HG03354 (cell line): ENCODE measurements around the gene STK16.
"Not testable (repeated sequence)": the region's sequence is repeated elsewhere in the genome, so short reads cannot be mapped to it uniquely, and the experiment has no call there.

Experiments
- ATAC-seq: cut with Tn5 transposase; IDR thresholded peaks from one replicate; pipeline ENCODE4 v1.9.1; 2021; ENCODE audit warnings: mild to moderate bottlenecking; ENCODE audit not compliant: unreplicated experiment, poor library complexity, severe bottlenecking

STK16 gene, protein sequence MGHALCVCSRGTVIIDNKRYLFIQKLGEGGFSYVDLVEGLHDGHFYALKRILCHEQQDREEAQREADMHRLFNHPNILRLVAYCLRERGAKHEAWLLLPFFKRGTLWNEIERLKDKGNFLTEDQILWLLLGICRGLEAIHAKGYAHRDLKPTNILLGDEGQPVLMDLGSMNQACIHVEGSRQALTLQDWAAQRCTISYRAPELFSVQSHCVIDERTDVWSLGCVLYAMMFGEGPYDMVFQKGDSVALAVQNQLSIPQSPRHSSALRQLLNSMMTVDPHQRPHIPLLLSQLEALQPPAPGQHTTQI

DNA sequence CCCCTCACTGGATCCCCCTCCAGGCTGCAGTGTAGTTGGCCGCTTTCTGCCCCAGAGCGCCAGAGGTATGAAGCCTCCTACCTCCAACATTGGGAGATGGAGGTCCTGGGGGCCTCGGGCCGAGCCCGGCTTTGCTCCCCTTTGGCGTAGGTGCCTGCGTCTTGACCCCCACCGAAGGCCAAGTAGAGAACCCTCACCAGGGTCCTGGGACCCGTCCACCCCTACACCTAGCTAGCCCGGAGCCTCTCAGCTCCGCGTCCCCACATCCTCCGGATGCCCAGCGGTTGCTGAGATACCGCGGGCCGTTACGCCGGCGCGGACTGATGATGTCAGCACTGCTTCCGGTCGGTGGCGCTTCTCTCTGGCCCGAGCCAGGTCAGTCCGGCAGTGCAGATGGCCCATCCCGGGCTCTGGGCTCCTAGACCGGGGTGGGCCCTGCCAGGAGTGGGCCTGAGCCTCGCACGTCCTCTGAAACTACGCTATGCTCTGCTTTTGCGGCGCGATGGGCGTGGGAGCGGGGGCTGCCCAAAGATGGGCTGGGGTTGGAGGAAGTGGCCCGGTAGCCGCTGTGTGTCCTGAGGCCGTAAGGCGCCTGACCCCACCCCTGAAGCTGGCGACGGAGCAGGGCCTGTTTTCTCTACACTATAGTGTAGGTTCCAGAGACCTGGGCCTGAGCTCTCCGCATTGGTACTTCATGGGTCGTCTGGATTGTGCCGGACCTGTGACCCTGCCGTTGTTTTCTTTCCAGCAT is at the start of gene STK16, which contains the start of gene GLB1L:
Gene STK16 (plus strand): TSS at position 332 of the 751 bp plus-strand sequence. CDS start 521 bp downstream, outside the sequence.
Gene GLB1L (minus strand): TSS at position 297 of the 751 bp plus-strand sequence. CDS start 1,871 bp downstream, outside the sequence.
- ATAC-seq = peak; percentile 72

GRCh38 chr2:219197388-219197787 is 47.9 kb upstream of the STK16 start:
- ATAC-seq = no peak

GRCh38 chr2:219198974-219199373 is 46.3 kb upstream of the STK16 start:
- no peak for ATAC-seq

GRCh38 chr2:219199470-219200211 is 45.6 kb upstream of the STK16 start:
- ATAC-seq = no peak

DNA sequence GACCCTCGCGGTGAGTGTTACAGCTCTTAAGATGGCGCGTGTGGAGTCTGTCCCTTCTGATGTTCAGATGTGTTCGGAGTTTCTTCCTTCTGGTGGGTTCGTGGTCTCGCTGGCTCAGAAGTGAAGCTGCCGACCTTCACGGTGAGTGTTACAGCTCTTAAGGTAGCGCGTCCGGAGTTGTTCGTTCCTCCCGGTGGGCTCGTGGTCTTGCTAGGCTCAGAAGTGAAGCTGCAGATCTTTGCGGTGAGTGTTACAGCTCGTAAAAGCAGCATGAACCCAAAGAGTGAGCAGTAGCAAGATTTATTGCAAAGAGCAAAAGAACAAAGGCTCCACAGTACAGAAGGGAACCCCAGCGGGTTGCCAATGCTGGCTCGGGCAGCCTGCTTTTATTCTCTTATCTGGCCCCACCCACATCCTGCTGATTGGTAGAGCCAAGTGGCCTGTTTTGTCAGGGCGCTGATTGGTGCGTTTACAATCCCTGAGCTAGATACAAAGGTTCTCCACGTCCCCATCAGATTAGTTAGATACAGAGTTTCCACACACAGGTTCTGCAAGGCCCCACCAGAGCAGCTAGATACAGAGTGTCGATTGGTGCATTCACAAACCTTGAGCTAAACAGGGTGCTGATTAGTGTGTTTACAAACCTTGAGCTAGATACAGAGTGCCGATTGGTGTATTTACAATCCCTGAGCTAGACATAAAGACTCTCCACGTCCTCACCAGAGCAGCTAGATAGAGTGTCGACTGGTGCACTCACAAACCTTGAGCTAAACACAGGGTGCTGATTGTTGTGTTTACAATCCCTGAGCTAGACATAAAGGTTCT is 44.6 kb upstream of the STK16 start:
- ATAC-seq = not testable (repeated sequence)

GRCh38 chr2:219201331-219201730 is 43.9 kb upstream of the STK16 start:
- not testable (repeated sequence) for ATAC-seq

DNA sequence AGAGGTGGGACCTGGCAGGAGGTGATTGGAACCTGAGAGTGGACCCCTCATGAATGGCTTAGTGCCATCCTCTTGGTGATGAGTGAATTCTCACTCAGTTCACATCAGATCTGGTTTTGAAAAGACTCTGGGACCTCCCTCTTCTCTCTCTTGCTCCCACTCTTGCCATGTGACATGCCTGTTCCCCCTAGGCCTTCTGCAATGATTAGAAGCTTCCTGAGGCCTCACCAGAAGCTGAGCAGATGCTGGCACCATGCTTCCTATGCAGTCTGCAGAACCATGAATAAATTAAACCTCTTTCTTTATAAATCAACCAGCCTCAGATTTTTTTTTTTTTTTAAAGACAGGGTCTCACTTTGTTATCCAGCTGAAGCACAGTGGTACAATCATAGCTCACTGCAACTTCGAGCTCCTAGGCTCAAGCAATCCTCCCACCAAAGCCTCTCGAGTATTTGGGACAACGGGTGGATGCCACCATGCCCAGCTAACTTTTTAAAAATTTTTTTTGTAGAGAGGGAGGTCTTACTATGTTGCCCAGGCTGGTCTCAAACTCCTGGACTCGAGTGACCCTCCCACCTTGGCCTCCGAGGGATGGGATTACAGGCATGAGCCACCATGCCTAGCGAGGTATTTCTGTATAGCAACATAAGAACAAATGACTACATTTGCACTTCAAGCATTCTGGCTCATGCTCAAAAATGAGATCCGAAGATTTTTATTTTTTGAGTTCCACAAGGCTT is 40.7 kb upstream of the STK16 start:
- ATAC-seq = no peak

DNA sequence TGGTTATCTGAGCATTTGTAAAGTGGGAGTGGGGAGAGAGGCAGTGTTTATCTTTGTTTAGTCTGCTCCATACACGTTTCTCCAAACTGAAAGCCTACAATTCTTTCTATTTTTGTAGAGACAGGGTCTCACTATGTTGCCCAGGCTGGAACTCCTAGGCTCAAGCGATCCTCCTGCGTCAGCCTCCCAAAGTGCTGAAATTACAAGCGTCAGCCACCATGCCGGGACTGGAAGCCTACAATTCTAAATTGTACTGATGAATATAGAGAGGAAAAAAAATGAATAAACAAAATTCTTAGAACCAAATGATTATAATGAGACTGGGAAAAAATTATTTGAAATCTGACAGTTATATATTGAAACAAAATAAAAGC is 40.1 kb upstream of the STK16 start:
- ATAC-seq = no peak

DNA sequence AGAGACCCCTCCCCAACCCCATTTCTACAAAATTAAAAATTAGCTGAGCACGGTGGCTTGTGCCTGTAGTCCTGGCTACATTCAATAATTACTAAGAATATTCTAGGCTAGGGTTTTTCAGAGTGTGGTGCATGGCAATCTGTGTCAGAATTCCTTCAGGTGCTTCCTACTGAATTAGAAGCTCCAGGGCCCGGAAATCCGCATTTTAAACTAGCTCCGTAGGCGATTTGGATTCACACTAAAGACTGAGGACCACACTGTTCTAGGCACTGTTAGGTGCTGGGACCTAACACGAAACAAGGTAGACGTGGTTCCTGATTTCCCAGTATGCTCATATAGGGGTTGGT is 39.3 kb upstream of the STK16 start:
- ATAC-seq = no peak

DNA sequence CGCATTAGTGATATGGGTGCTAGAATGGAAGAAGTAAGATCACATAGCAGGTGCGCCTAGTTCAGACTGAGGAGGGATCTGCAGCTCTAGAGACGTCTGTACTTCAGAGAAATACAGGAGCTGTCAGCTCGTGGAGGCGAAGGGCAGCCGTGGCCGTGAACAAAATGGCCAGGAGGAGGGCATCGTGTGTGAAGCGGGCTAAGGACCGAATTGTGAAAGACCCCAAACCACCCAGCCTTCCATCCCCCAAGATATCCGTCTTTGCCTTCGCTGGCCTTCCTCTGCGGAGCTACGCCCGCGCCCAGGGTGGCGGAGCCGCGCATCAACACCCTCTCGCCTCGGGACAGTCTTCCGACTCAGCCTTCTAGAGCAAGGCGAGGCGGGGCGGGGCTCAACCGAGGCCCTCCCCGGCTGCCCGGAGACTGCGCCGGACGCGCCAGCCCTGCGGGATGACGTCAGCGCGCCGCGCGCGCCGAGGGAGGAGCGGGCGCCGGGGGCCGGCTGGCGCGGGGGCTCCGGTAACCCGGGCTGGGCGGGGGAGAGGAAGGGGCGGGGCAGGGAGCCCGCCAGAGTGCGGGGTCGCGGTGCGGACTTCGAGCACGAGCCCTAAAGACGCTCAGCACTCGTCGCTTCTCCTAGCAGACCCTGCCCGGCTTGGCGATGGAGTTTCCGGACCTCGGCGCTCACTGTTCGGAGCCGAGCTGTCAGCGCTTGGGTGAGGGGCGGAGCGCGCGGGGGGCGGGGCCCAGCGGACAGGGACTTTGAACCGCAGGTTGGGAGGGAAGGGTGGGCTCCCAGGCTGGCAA is 38.7 kb upstream of the STK16 start, which contains the start of gene ZFAND2B:
Gene ZFAND2B (plus strand): TSS at position 455 of the 806 bp plus-strand sequence. CDS start 206 bp downstream, at position 661.
- ATAC-seq = peak; percentile 99

DNA sequence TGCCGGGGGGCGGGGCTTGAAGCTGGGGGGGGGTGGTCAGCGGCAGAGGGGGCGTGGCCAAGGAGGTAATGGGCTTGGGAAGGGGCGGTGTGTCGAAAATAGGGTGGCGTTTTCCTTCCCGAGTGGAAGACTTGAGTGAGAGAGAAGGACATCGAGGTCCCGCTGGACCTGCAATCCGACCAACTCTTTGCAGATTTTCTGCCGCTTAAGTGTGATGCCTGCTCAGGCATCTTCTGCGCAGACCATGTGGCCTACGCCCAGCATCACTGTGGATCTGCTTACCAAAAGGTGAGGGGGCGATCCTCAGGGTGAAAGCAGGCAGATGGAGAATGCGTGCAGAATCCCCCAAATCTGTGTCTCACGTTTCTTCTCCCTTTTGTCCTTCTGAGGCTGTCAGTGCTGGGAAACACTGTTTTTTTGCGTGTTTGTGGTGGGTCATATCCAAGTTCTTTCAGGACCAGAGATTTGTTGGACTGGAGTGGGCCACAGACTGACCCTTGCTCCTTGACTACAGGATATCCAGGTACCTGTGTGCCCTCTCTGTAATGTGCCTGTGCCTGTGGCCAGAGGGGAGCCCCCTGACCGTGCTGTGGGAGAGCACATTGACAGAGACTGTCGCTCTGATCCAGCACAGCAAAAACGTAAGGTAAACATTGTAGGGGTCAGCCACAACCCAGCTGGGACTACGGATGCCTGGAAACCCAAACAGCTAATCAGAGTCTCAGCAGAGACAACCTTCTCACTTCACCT is 38.0 kb upstream of the STK16 start:
- ATAC-seq = no peak

GRCh38 chr2:219207884-219208740 is 37.2 kb upstream of the STK16 start:
- no peak for ATAC-seq

- no peak for ATAC-seq
Observed at GRCh38 chr2:219209236-219210195, 35.8 kb upstream of the STK16 start.

GRCh38 chr2:219210196-219210885 is 34.9 kb upstream of the STK16 start:
- ATAC-seq = no peak

DNA sequence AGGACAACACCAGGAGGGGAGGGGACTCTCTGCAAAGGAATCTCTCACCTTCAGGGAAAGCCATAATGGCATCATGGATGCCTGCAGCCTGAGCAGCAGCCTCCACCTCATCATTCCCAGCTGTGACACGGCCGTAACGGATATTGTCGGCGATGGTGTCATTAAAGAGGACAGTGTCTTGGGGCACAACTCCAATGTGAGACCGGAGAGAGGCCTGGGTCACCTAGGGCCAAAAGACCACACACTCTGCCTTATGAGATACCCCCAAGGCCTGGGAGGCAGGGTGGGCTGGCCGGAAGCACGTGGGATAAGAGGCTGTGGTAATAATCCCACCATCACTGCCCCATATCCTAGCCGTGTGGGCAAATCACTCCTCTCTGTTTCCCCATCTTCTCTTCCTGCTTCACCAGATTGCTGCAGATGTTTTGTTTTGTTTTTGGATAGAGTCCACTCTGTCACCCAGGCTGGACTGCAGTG is 34.4 kb upstream of the STK16 start:
- no peak for ATAC-seq
